Measurements from ENCODE around the gene DENND6B.

DENND6B gene

DNA sequence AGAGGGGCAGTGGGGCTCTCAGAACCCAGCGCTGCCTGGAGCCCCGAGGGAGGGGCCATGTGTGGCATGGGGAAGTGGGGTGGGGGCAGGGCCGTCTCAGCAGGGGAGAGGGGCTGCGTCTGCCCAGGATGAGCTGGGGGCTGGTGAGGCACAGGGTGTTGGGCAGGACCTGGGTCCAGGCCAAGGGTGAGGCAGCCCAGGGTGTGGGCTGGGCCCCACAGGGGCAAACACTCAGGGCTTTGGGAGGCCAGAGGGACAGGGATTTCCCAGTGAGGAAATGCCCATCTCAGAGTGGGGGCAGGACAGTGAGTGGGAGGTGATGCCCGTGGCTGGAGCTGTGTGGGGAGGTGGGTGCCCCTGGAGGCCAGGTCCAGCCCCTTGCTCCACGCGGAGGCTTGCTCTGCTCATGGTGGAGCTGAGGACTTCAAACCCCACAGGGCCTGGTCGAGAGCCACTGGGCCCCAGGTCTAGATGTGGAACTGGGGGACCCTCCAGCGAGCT is 24.7 kb downstream of the DENND6B start:
- DNase-seq, result peak in 1 of 2 donors; percentile 68

DNA sequence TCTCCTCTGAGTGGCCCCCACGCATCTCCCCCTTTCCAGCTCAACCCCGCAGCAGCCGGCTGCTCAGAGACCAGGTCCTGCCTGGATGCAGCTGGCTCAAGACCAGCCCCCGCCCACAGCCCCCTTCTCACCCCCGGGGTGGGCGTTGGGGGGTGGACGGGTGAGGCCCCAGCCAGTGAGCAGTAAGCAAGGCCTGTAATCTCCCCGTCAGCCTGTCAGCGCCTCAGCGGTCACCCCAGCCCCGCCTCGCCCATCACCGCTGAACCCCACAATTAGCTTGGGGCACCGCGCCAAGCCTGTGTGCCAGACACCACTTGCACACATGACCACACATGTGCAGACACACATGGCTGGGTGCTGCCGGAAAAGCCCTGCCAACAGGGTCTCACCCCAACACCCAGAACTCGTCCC is 25.2 kb downstream of the DENND6B start:
- DNase-seq, result peak in 1 of 2 donors; percentile 45

DNA sequence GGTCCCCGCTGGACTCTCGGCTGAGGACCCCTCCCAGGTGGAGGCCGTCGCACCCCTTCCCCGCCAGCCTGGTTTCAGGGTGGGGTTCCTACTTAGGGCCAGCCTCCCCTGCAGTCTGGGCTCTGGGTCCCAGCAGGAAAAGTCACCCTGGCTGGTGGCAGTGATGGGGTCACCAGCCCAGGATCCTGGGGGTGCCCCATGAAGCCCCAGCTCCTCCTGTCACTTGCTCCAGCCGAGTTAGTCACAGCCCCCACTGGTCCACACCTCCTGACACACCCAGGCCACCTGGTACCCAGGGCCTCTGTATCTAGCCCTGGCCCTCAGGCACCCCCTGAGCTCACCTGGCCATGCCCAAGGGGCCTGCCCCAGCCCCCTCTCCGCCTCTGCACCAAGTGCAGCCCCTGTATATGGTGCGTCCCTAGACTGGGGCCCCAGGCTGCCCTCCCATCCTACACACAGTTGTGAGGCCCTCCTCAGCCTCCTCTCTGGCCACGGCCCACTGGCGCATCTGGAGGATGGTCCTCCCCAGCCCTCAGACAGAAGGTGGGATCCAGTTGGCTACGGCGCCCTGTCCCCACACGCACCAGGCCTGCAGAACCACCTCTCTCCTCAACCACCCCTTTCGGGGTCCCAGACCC is 26.1 kb downstream of the DENND6B start:
- no peak for DNase-seq

DNA sequence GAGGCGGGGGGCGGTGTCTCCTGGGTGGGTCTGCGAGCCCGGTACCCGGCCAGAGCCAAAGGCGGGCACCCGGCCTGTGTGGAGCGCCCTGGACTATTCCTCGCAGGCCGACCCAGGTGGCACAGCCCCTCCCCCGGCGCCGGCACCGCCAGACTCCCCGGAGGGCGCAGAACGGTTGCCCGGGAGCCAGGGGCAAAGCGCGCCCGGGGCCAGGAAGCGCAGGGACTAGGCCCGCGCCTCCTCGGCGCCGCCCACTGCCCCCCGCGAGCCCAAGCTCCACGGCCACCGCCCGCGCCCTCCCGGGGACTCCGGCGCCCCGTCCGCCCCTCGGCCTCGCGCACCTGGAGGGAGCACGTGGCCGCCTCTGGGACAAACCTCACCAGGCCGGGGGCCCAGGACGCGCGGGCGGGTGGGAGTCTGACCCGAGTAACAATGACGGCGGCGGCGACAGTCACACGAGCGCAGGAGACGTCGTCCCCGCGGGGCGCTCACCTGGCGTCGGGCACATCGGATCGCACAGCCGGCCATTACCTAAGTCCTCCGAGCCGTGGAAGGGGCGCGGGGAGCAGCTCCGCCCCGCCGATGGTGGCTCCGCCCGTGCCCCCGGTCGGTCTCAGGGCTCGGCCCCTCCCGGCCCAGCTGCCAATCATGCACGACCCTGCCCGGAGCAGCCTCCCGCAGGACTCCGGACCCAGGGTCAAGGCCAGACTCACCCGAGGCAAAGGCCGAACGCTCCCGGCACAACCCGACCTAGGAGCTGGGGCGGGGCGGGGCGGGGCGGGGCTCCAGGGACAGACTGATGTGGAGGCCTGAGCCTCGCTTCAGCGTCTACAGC is 26.8 kb downstream of the DENND6B start:
- no peak for DNase-seq

DNA sequence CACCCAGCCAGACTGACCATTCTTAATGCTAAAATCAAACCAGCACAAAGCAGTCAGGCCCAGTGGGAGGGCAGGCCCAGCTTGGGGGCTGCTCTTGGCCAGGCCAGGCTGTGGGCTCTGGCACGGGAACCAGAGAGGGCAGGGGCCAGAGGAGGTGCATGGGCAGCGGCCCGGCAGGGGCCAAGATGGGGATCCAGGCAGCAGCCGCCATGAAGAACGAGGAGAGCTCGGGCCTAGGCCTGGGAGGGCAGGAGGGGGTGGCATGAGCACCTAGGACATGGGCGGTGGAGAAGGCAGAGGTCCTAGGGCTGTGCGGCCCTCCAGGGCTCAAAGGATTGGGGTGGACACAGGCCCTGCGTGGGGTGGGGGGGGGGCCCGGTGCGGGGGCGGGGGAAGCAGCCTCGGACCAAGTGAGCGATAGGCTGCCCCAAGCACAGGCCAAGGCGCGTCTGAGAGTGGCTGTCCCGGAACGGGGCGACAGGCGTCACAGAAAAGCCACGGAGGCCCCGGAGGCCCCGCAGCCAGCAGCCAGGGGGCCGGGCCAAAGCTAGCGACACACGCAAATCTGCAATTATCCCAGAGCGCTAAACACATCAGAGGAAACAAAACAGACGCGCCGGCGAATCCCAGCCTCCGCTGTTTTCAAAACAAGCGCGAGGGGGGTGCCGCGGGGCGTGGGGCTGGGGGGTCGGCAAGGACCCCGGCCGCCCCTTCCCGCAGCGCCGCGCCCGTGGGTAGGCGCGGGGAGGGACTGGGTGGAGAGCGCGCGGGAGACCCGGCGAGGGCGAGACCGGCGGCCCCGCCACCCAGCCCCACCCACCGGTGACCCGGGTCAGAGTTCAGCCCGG is 27.7 kb downstream of the DENND6B start:
- DNase-seq, result peak in 1 of 2 donors; percentile 27

DNA sequence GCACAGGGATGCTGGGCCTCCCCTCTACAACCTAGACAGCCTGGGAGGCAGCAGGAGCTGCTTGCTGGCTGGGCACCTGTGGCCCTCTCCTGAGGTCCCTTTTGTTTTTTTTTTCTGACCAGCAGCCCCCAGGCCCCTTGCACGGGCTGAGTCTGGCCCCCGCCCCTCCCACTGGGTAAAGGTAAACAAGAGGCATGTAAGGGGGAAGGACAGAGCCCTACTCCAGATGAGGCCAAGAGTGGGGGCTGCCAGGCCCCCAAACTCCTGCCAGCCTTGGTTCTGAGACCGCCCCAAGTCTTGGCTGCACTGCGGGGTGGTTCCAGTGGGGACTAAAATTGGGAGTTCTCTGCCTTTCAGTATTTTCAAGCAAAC is 28.6 kb downstream of the DENND6B start:
- no peak for DNase-seq

DNA sequence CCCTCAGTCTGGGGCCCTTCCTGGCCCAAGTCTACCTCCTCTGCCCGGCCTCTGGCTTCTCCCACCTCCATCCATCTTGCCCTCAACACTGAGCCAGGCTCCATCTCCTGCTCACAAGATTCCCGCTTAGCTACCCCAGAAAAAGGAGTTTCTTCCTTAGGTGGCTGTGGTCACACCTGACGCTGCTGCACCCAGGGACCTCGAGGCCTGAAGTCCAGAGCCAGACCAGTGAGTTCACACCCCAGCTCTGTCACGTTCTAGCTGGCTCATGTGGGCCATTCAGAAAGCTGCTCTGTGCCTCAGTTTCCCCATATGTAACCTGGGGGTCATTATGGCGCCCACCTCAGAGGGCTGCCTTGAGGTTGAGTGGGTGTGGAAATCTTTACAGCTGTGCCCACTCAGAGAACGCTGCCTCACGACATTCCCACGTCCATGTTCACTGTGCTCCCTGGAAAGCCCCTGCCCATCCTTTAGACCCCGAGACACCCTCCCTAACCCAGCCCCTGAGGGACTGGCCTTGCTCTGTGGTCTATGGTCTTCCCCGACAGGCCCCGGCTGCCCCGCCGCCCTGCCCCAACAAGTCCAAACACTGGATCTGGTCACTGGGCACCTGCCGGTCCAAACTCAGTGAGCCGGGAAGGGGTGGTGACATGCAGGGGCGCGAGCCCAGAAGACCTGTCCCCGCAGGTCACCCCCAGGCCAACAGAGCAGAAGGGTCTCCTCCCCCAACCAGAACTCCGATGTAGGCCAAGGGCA is 29.1 kb downstream of the DENND6B start:
- DNase-seq, result no peak

DNA sequence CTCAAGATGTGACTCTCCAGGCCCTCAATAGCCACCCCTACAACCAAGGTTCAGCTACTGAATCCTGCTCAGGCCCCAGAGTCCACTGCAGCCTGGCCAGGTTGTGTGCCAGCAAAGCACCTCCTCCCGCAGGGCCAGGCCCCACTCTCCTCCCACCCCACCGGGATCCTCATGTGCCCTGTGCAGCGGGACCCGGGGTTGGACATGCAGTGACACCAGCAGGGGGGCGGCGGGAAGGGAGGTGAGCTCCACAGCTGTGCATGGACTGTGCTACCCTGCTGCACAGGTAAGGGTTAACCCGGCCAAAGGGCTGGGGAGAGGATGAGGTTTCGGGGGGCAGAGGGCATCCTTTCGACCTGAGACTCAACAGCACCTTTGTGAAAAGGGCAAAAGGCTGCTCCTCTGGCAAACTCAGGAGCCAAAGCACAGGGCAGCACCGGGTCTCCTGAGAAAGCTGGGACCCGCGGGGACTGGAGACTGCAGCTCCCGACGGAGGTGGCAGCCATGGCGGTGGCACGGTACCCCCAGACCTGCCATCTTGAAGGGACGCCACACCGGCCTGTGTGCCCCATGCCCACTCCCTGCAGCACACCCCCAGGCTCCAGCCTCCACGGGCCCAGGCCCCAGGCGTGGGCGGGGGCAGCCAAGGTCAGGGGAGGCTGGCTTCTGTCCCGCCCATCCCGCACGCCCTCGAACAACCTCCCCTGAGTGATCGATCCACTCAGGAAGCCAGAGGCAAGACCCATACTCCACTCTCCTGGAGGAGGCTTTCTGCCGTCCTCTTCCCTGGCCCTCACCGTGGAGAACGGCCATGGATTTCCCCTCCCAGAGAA is 29.9 kb downstream of the DENND6B start:
- no peak for DNase-seq

DNA sequence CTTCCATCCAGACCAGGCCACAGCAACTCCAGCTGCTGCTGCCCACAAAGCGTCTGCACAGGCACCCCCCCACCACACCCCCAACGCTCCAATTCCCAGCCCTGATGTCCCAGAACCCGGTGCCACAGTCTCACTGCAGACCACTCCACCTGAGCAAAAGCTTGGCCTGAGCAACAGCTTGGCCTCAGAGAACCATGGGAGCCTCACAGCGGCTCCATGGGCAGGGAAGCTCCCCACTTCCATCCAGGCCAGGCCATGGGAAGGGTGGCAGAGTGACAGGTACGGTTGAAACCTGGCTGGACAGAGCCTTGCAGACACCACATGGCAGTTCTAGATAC is 32.5 kb downstream of the DENND6B start:
- DNase-seq, result no peak

DNA sequence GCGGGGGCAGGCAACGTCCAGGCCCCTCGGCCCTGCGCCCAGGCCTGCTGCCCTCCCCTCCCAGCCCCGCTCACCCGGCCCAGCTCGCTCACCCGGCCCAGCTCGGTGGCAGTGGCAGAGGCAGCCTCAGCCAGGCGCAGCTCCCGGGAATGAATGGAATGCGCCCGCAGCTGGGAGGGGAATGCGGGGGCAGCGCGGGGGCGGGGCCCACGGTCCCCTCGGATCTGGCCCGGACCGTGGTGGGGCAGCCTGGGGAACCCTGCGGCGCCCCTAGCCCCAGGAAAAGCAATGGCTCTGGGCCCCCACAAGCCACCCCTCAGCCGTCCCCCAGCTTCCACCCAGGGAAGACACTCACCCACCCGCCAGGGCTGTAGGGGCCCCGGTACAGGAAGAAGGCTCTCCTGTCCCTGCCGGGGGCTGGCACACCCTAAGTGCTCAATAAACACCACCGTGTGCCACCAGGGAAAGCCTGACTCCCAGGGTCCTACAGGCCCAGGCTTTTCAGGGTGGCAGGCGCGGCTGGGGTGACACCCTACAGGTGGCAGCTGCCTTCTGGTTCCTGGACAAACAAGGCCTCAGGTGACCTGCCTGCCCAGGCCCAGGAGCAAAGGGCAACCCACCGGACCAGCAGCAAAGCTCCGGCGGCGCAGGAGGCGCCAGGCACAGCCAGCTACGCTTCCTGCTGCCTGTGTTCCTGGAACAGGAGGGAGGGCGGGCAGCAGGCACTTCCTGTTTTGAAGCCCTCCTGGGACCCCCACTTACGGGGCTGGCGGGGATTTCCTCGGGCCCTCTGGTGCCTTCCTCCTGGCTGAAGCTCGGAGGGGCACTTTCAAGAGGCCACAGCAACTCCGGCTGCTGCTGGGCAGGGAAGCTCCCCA is 33.1 kb downstream of the DENND6B start:
- DNase-seq, result peak in 1 of 2 donors; percentile 17

DNA sequence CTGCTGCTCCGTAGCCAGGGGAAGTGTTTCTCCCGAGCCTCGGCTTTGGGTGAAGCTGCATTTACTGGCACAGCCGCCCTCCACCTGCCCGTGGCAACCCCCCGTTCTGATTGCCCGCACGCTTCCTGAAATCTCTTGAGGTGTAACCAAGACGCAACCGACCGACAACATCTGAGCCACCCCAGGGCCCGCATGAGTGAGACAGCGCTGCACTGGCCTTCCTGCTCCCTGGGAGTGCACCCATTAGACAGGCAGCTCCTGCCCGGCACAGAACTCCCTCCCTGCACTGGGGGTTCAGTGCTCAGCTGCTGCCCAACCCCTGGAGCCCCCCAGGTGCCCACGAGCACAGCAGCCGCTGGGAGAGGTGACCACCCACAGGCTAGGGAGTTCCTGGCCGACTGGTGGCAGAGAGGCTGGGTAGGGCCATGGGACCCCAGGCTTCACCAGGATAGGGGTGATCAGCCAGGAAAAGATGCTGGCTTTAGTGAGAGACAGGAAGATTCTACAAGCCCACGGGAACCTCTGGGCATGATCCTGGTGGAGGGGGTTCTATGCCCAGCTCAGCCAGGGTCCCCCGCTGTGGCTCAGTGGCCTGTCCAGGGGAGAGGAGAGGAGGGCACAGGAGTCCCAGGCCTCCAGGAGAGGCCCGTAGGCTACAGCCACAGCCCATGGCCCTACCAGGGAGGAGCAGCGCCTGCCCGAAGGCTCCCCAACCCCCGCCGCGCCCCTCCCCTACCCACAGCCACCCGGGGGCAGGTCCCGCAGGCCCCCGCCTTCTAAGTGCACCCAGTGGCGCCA is 34.0 kb downstream of the DENND6B start:
- peak in 1 of 2 donors; percentile 51 for DNase-seq

DNA sequence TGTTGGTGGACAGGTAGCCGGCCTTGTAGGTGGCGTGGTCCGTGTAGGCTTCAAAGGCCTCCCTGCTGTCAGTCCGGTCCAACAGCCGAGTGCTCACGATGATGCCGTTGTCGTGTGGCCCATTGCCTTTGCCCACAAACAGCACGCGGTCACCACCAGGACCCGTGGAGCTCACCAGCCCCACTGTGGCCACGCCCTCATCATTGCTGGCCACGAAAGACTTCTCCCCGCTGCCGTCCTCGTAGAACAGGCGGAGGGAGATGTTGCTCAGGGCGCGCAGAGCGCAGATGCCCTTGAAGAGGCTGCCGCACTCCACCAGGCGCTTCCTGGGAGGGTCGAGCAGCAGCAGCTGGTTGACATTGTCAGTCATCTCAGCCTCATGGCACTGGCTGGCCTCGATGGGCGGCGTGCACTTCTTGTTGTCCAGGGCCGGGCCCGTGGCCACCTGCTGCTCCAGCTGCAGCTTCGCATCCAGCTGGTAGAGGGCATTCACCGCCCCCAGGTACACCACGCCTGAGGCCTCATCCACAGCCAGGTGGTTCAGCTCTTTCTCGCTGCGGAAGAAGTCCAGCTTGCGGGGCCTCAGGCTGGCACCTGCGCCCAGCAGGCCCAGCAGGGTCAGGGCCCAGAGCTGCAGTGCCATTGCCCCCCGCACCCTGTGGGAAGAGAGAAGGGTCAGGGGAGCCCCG is 36.7 kb downstream of the DENND6B start:
- no peak for DNase-seq

DNA sequence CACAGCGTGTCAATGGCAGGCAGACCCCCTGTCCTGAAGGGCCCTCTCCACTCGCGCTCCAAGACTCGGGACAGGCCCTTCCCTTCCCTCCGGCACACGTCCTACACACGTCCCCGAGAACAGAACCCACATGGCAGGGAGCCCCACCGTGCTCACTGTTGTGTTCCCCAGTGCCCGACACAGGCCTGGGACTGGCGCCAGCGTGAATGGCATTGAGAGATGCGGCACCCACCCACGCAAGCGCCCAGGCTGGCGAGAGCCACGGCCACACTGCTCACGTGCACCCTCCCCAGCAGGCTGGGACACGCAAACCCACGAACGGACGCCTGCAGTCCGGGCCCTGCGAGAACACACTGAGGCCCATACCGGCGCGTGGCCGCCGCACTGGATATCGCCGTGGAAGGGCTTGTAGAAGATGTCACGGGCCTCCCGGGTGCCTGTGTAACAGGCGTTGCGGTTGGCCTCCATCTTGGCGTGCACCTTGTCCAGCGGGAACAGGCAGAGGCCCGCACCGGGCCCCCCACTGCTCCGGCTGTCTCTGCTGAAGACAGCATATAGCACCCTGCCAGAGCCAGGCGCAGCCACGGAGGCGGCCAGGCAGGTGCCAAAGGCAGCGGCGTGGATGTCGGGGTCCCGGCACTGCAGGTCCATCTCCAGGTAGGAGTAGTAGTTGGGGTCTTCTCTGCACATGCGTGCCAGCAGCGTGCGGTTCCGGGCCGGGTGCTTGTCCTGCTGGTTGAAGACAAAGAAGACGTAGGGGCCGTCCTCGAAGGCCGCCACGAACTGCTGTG is 37.5 kb downstream of the DENND6B start:
- DNase-seq, result no peak

DNA sequence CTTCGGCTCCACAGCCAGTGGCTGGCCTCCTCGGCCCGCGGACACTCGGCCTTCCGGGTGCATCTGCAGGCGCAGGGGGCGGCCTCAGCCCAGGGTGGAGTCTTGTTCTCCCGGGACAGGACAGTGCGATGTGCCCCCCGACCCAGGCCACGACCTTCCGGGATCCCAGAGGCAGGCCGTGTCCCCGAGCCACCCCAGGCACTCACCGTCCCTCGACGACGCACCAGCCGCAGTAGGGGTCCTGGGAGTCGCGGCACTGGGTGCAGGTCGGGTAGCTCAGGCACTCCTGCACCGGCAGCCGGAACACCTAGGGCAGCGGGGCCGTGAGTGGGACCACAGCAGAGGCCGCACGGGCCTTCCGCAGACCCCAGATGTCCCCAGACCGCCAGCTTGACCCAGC is 39.1 kb downstream of the DENND6B start:
- DNase-seq, result no peak

DNA sequence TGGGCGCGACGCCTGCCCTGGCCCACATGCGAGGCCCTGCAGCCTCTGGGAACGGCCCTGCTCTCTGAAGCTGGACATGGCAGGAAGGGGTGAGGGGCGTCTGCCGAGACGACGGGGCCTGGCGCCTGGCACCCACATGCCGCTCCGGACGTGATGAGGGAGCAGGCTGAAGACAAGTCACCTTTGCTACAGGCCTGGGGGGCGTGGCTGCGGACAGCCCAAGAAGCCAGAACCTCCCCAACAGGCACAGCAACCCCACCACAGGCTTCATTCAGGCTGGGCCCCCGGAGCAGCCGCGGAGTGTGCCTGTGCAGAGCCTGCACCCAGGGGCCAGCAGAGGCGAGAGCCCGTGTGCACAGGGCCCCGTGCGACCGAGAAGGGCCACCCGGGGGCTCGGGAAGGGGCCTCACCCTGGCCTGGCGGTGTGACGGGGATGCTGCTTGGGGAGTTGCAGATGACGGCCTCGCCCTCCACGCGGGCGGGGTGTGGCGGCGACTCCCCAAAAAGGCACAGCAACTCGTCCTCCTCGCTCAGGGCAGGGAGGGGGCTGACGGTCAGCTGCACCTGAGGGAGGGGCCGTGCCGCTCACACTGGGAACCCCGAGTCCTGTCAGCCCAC is 40.0 kb downstream of the DENND6B start:
- no peak for DNase-seq

DNA sequence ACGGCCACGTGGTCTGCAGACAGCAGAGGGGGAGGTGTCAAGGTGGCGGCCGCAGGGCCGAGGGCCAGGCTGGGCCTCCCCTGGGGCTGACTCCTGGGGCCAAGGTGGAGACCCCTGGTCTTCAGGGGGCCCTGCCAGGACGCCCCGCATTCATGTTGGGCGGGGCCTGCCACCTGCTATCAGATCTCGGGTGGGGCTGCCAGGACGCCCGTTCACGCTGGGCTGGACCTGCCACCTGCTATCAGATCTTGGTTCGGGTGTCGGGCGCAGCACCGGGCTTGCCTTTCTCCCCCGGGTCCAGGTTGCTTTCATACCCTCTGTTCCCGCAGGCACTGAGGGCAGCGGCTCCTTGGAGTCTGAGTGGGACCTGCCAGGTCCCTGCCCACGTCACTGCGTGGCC is 40.5 kb downstream of the DENND6B start:
- DNase-seq, result no peak

DNA sequence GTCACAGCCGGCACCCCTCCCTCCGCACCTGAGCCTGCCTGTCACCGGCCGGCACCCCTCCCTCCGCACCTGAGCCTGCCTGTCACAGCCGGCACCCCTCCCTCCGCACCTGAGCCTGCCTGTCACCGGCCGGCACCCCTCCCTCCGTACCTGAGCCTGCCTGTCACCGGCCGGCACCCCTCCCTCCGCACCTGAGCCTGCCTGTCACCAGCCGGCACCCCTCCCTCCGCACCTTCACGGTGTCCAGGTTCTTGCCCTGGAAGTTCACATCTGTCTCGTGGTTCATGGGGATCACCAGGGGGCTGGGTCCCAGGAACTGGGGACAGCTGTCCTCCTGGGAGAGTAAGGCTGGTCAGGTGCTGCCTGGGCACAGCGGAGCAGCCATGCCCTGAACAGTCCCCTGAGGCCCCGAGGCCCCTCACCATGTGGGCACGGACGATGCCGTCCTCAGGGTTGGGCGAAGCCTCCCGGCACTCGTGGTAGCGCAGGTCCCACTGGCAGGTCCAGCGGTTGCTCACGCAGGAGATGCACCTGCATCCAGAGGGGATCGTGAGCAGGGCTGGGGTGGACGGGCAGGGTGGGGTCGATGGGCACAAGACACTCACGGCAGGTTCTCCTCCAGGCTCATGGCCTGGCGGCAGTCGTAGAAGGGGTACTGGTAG is 41.1 kb downstream of the DENND6B start:
- DNase-seq, result no peak

Measured in CD4-positive, alpha-beta T cell treated with Interleukin-1 beta for 1 hour (primary cell).